Inferior parietal cortex (tissue), 1 donor: ENCODE measurements around the gene PID1.

Experiments used
- DNase-seq: peaks from one replicate; pipeline ENCODE4 v3.0.0-alpha.2; 2016; ENCODE audit errors: extremely low spot score

The PID1 gene, protein sequence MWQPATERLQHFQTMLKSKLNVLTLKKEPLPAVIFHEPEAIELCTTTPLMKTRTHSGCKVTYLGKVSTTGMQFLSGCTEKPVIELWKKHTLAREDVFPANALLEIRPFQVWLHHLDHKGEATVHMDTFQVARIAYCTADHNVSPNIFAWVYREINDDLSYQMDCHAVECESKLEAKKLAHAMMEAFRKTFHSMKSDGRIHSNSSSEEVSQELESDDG

DNA sequence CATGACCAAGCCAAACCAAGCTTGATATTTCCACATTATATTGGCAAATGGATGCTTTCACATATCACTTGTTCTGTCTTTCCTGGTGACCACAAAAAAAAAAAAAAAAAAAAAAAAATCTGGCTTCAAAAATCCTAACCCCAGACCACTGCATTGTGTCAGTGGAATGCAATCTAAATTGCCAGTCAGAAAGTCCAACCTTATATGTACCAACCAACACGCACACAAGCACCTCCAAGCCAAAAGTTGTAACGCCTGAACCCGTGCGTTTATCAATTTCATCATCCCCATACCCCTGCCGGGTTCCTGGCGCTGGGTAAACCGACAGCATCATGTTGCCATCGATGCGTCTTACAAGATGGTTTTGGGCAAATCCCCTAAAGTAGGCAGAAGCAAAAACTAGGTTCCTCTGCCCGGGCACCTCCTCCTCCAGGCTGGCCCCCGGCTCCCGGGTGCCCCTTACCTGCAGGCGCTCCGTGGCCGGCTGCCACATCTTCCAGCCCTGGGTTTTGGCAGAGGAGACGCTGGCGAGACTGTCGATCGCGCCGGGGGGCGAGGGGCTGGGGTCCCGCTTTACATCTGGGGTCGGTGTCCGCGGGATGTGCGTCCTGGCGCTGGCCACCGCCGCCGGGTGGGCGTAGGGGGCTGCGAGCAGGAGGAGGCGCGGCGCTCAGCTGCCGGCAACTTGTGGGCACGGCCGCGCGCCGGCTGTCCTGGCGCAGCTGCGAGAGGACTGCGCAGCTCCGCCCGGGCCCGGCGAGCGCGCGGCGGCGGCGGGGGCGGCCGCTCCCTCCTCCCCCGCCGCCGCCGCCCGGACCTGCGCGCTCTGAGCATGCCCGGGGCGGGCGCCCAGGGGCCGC is at the start of gene PID1:
Gene PID1 (minus strand): TSS at position 737 of the 860 bp plus-strand sequence. CDS start 244 bp downstream, at position 493.
- DNase-seq: no peak

DNA sequence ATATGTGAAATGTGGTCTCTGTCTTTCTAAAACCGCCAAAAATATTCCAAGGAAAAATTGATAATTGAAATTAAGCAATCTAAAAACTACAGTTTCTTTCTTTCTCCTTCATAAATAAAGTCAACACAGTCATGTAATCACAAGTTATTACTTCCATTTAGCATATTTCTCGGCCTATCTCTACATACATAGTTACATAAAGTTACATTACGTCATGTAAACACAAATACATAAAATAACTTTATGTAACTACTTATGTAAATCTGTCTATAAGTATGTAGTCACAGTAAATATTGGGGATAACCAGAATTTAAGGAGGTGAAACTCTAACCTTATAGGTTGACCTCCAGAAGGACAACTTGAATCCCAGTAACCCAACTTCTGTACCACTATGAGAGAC is 48.5 kb upstream of the PID1 start:
- no peak for DNase-seq

GRCh38 chr2:229314117-229314516 is 43.0 kb upstream of the PID1 start:
- no peak for DNase-seq

DNA sequence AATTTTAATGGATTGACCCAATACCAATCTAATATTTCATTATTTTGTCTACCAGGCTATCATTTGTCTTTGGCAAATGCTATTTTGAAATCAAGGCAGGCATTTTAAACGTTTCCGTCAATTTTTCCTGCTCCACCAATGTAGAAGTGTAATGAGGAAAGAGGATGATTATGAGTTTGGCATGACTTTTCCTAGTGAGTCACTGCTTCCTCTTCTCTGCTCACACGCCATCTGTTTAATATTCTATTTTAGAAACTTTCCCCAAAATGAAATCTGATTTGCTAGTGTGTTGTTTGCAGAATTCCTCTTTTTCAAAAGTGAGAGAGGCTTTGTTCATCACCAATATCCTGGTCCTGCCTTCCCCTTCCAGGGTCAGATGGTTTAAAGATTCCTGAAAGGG is 42.5 kb upstream of the PID1 start:
- DNase-seq: peak; percentile 33

GRCh38 chr2:229301237-229301636 is 30.1 kb upstream of the PID1 start:
- DNase-seq: no peak

DNA sequence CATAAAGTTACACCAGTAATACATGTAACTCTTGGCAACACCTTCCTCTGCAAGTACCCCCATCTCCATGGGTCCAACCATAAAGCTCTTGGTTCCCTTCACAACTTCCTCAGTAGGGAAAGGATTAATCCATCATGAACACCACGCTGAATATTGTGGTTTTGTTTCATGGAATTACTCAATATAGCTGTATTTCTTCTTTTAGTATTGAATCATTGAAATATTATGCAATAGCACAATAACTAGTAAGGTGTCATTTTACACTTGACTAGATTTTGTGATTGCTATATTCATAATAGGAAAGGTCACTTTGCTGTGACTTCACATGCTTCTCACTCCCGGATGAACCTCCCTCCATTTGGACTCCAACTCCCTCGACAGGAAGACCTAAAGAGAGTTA is 29.7 kb upstream of the PID1 start:
- DNase-seq: no peak

- no peak for DNase-seq
Observed at GRCh38 chr2:229300371-229300770, 29.3 kb upstream of the PID1 start.

DNA sequence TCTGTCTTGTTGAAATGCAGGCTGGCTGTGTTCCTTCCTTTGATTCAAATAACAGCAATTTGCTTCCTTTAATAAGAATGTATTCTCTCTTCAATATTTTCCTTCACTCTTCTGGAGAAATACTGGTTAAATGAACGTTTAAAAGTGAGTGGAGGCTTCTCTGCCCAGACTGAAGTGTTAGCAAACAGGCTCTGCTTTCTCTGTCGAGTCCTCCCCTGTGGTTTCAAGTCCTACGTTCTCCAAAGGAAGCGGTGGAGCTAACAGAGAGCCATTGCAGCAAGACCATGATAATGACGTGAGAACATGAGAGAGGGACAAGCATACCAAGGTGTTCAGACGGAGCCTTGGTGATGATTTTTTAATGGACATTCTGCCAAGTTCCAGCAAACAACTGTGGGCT is 26.2 kb upstream of the PID1 start:
- DNase-seq: no peak

GRCh38 chr2:229296536-229296935 is 25.4 kb upstream of the PID1 start:
- DNase-seq: no peak

DNA sequence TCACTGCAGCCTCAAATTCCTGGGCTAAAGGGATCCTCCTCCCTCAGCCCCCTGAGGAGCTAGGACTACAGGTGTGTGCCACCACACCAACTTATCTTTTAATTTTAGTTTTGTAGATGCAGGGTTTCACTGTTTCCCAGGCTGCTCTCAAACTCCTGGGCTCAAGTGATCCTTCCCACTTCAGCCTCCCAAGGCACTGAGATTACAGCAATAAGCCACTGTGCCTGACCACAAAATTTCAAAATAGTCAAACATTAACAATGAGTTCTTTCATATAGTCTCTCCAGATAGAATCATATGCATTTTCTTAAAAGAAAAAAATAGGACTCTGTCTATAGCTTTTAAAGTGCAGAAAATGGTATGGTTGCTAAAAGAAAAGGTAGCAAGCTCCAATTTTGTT is 24.9 kb upstream of the PID1 start:
- no peak for DNase-seq

GRCh38 chr2:229287823-229288222 is 16.7 kb upstream of the PID1 start:
- DNase-seq: no peak

GRCh38 chr2:229282758-229283546 is 11.9 kb upstream of the PID1 start:
- no peak for DNase-seq

GRCh38 chr2:229279516-229279915 is 8.4 kb upstream of the PID1 start:
- no peak for DNase-seq

DNA sequence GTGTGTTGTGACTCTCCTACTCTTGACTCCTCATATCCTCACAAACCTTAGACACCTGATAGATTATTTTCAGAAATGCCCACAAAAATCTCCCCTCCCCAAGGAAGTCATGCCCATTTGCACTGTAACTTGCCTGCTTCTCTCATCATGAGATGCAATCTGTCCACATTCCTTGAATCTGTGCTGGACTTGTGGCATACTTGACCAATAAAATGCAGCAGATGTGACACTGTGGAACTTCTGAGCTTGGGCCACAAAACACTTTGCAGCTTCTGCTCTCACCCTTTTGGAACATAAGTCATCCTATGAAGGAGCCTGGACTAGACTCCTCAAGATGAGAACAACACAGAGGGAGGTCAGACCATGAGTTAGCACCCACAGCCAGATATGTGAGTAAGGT is 4.4 kb upstream of the PID1 start:
- DNase-seq: no peak

DNA sequence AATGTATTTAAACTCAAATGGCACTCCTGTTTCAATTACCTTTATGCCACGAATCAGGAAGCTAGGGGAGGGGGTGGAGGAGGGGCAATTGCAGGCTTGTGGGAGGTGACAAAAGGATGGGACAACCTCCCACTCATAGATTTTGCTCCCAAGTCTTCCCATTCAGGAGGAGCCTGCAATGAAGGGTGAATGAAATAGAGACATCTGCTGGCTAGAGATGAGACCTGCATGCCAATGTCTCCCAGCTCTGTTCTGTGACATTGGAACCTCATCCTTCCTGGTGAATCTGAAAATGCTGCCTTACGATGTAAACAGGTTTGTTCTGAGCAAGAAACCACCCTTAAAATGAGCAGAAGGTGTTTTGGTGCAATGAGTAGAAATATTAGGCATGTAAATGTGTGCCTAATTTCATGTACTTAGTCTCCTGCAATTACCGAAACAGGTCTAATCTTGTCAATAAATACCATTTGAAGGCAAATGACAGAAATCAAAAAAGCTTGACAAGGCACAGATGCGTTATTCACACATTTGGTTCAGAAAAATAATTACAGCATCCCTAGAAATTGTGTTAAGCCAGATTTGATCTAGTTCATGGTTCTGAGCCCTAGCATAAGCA is 2.7 kb upstream of the PID1 start:
- DNase-seq: peak; percentile 80

- DNase-seq: peak; percentile 35
Observed at GRCh38 chr2:229273006-229273722, 2.1 kb upstream of the PID1 start.

GRCh38 chr2:229269941-229270340 is 1.1 kb downstream of the PID1 start:
- peak; percentile 29 for DNase-seq

- no peak for DNase-seq
Observed at GRCh38 chr2:229269146-229269545, 1.9 kb downstream of the PID1 start.

- DNase-seq: no peak
Observed at GRCh38 chr2:229268626-229269025, 2.5 kb downstream of the PID1 start.

GRCh38 chr2:229267080-229267479 is 4.0 kb downstream of the PID1 start:
- no peak for DNase-seq

GRCh38 chr2:229265727-229266126 is 5.4 kb downstream of the PID1 start:
- DNase-seq: no peak
